Breast epithelium (tissue), 3 donors: Measurements from ENCODE around the gene SDC1.

Experiments
- CTCF ChIP-seq, 3 donors: fragments of 450-650 bp; IDR thresholded peaks; one replicate each; pipeline ENCODE4 v1.5.1; 2016 to 2017; ENCODE audit warnings: antibody characterized with exemption in 3 of 3, mild to moderate bottlenecking in 3 of 3, moderate library complexity in 3 of 3
- POLR2AphosphoS5 ChIP-seq, 3 donors: sonication (generic); formaldehyde crosslinking; IDR thresholded peaks; one replicate each; pipeline ENCODE4 v1.6.1; 2017; ENCODE audit warnings: antibody characterized with exemption in 3 of 3

- no peak for TF ChIP-seq POLR2AphosphoS5 (IDR thresholded peaks at IDR 0.05)
- no peak for TF ChIP-seq CTCF (IDR thresholded peaks at IDR 0.05)
Measured at GRCh38 chr2:20222769-20223406, 2.0 kb downstream of the SDC1 start.
